GM19025 (cell line): Measurements from ENCODE around the gene CEACAM1.
"Not testable (repeated sequence)": the region's sequence is repeated elsewhere in the genome, so short reads cannot be mapped to it uniquely, and the experiment has no call there.

ENCODE experiments used
- ATAC-seq: cut with Tn5 transposase; IDR thresholded peaks from one replicate; pipeline ENCODE4 v1.9.1; 2021; ENCODE audit warnings: mild to moderate bottlenecking, low read depth, moderate library complexity; ENCODE audit not compliant: unreplicated experiment

CEACAM1 gene

DNA sequence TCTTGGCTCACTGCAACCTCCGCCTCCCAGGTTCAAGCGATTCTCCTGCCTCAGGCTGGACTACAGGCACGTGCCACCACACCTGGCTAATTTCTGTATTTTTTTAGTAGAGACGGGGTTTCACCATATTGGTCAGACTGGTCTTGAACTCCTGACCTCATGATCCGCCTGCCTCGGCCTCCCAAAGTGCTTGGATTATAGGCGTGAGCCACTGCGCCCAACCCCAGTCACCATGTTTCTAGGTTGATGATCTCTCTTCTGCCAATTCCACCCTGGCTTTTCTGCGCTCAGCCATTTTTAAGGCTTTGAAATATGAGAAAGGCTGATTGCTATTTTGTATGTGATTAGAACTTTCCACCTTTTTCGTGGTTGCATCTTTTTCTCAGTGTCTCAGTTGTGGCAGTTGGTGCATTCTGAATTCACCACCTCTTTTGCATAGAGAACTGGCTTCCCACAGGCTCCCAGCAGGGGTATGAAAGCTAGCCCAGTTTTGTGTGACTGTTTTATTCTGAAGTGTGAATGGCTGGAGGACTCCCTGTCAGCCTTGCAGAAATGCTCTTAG, 15.5 kb downstream of the CEACAM1 start:
- peak; percentile 80 for ATAC-seq

GRCh38 chr19:42512130-42512636, 16.1 kb downstream of the CEACAM1 start:
- no peak for ATAC-seq

GRCh38 chr19:42511340-42511739, 16.9 kb downstream of the CEACAM1 start:
- ATAC-seq = no peak

DNA sequence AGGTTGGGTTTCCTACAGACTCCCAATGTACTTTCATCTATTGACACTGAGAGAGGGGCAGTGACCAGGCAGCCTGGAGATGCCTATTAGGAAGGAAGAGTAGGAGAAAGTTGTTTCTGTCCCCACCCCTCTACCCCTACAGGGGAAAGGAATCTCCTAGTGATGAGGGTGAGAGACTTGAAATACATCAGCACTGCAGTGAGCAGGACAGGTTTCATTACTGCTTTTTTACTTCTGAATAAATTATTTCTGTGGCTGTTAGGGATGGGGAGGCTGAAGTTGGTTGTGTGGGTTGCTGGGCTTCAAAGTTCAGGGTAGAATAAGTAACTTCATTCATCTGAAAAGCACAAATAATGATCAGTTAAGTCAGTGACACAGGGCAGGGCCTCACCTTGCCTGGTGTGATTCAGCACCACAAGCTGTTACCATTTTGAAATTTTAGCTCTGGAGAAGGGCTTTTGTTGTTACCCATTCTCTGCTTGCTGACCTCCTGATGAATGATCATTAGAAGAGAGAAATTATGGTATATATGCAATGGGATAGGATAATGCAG, 19.3 kb downstream of the CEACAM1 start:
- no peak for ATAC-seq

DNA sequence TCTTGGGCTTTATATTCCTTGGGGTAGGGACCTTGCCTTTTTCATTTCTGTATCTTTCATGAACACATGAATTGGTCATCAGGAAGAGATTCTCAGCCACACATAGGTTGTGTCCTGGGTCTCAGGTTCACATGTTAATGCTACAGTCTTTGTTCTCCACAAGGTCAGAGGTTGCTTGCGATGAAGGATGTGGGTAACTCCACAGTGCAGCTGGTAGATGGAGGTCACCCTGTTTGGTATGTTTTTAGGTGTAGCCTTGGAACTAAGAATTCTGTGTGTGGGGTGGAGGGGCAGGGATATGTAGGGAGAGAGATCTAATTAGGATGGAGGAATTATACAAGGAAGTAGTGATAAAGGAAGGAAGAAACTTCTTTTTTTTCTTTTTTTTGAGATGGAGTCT, 23.2 kb downstream of the CEACAM1 start:
- ATAC-seq = no peak

- no peak for ATAC-seq
Observed at GRCh38 chr19:42501733-42502132, 26.5 kb downstream of the CEACAM1 start.

DNA sequence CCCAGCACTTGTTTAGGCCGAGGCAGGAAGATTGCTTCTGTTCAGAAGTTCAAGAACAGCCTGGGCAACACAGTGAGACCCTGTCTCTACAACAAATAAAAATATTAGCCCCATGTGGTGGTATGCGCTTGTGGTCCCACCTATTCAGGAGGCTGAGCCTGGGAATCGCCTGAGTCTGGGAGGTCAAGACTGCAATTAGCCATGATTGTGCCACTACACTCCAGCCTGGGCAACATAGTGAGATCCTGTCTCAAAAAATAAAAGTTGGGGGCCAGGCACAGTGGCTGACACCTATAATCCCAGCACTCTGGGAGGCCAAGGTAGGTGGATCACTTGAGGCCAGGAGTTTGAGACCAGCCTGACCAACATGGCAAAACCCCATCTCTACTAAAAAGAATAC, 27.0 kb downstream of the CEACAM1 start:
- not testable (repeated sequence) for ATAC-seq

GRCh38 chr19:42498169-42498757, 30.0 kb downstream of the CEACAM1 start:
- no peak for ATAC-seq

GRCh38 chr19:42497492-42498168, 30.7 kb downstream of the CEACAM1 start:
- ATAC-seq = no peak

GRCh38 chr19:42496460-42497133, 31.7 kb downstream of the CEACAM1 start:
- ATAC-seq = no peak

DNA sequence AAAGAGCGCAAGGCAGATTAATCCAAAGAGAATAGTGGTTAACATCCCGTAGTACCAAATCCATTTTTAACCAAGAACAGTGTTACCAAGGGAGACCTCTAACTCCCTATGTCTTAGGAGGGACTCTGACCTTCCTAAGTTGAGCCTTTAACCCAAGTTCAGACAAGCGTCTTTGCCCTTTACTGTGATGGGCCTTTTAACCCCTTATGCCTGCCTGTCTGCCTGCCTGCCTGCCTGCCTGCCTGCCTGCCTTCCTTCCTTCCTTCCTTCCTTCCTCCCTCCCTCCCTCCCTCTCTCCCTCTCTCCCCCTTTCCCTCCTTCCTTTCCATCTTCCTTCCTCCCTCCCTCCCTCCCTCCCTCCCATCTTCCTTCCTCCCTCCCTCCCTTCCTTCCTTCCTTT, 32.6 kb downstream of the CEACAM1 start:
- ATAC-seq = no peak

GRCh38 chr19:42494321-42494720, 34.0 kb downstream of the CEACAM1 start:
- no peak for ATAC-seq

- no peak for ATAC-seq
Observed at GRCh38 chr19:42488783-42489521, 39.3 kb downstream of the CEACAM1 start.

GRCh38 chr19:42487798-42488178, 40.5 kb downstream of the CEACAM1 start:
- ATAC-seq = no peak

DNA sequence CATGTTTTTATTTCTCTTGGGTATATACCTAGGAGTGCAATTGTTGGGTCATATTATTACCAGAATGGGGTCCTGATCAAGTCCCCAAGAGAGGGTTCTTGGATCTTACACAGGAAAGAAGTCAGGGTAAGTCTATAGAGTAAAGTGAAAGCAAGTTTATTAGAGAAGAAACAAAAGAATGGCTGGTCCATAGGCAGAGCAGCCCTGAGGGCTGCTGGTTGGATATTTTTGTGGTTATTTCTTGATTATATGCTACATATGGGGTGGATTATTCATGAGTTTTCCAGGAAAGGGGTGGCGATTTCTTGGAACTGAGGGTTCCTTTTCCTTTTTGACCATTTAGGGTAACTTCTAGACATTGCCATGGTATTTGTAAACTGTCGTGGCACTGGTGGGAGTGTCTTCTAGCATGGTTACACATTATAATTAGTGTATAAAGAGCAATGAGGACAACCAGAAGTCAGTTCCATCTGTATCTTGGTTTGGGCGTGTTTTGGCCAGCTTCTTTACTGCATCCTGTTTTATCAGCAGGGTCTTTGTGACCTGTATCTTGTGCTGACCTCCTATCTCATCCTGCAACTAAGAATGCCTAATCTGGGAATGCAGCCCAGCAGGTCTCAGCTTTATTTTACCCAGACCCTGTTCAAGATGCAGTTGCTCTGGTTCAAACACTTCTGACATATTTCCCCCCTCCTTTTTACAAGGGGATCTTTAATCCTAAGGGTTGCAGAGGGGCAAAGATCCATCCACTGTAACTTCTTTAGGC, 41.1 kb downstream of the CEACAM1 start:
- ATAC-seq = no peak

GRCh38 chr19:42485036-42485435, 43.2 kb downstream of the CEACAM1 start:
- not testable (repeated sequence) for ATAC-seq

GRCh38 chr19:42480335-42481095, 47.8 kb downstream of the CEACAM1 start:
- ATAC-seq = no peak

DNA sequence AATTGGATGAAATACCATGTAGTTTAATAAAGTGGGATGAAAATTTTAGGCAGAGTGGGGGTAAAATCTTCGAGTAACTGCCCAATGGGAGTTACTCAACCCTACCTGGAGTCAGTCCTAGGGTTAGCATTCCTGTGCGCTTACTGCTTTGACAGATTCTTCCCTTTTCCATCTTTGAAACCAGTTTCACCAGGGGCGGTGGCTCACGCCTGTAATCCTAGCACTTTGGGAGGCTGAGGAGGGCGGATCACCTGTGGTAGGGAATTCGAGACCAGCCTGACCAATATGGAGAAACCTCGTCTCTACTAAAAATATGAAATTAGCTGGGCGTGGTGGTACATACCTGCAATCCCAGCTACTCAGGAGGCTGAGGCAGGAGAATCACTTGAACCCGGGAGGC, 48.5 kb downstream of the CEACAM1 start:
- no peak for ATAC-seq

- ATAC-seq = no peak
Observed at GRCh38 chr19:42478765-42479311, 49.4 kb downstream of the CEACAM1 start.
